Chondrocyte (in vitro differentiated cells): ENCODE results near the gene ATP1B3. TPM values are rescaled to one million over a fixed set of nuclear protein-coding genes. Genes with fewer than 3 reads are reported as not detected.
"Not testable (repeated sequence)": the region's sequence is repeated elsewhere in the genome, so short reads cannot be mapped to it uniquely, and the experiment has no call there.

Source experiments
- DNase-seq: peaks from one replicate; pipeline ENCODE4 v3.0.0; 2021; ENCODE audit warnings: mixed read lengths, low spot score
- H3K27ac Mint-ChIP-seq: one replicate; pipeline ENCODE4 v1.8.0; 2021; ENCODE audit warnings: mild to moderate bottlenecking, moderate library complexity, mixed read lengths; ENCODE audit not compliant: unreplicated experiment
- H3K27me3 Mint-ChIP-seq: 2 replicates; pipeline ENCODE4 v1.8.0; 2021; ENCODE audit warnings: low read depth, mixed read lengths
- H3K36me3 Mint-ChIP-seq: 2 replicates; pipeline ENCODE4 v1.8.0; 2021; ENCODE audit warnings: low read depth, mixed read lengths
- H3K4me1 Mint-ChIP-seq: 2 replicates; pipeline ENCODE4 v1.8.0; 2021; ENCODE audit warnings: low read depth, mild to moderate bottlenecking, mixed read lengths
- H3K4me3 Mint-ChIP-seq: one replicate; pipeline ENCODE4 v1.8.0; 2021; ENCODE audit warnings: mild to moderate bottlenecking, moderate library complexity, mixed read lengths; ENCODE audit not compliant: unreplicated experiment
- H3K9me3 Mint-ChIP-seq: 2 replicates; pipeline ENCODE4 v1.8.0; 2021; ENCODE audit warnings: low read depth, mixed read lengths
- total RNA-seq: library from RNA; stranded (reverse); gene quantifications from 3 replicates; pipeline ENCODE4 v1.2.1, GENCODE V29; 2021
- TF ChIP-seq, protein P1 (sequence below): fragments of 200-600 bp; sonication (generic); IDR thresholded peaks from 2 replicates; pipeline ENCODE4 v1.5.0; 2021; ENCODE audit warnings: antibody characterized with exemption, mild to moderate bottlenecking, moderate library complexity

Gene ATP1B3
- total RNA-seq, 1 donor from 2014 or later = 165 TPM

DNA sequence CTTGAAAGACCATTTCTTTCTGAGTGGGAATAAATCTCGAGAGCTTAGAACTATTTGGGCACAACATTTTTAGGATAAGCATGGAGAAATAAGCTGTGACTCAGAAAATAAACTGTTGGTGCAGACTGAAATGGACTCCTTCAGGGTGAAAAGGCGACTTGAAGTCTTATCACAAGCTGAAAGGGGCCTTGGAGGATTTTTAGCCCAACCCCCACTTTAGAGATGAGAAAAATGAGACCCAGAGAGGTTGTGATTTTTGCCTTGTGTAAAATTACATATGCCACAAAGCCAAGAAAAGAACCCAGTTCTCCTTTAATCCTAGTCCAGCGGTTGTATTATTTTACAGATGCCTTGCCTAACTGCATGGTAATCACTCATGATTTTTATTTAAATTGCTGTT, 1.5 kb downstream of the ATP1B3 start:
- no peak for DNase-seq
- Mint-ChIP-seq H3K27ac (peak overlapping the region; percentile 91), H3K9me3 (no peaks in the 10 kb centered on the region), H3K27me3 (no peaks in the 10 kb centered on the region), H3K4me3 (peak overlapping the region; percentile 84), H3K4me1 (peaks cover 45% of the 10 kb centered on the region), H3K36me3 (peaks cover under 1% of the 10 kb centered on the region)
- TF ChIP-seq, protein P1, sequence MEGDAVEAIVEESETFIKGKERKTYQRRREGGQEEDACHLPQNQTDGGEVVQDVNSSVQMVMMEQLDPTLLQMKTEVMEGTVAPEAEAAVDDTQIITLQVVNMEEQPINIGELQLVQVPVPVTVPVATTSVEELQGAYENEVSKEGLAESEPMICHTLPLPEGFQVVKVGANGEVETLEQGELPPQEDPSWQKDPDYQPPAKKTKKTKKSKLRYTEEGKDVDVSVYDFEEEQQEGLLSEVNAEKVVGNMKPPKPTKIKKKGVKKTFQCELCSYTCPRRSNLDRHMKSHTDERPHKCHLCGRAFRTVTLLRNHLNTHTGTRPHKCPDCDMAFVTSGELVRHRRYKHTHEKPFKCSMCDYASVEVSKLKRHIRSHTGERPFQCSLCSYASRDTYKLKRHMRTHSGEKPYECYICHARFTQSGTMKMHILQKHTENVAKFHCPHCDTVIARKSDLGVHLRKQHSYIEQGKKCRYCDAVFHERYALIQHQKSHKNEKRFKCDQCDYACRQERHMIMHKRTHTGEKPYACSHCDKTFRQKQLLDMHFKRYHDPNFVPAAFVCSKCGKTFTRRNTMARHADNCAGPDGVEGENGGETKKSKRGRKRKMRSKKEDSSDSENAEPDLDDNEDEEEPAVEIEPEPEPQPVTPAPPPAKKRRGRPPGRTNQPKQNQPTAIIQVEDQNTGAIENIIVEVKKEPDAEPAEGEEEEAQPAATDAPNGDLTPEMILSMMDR = no peak

DNA sequence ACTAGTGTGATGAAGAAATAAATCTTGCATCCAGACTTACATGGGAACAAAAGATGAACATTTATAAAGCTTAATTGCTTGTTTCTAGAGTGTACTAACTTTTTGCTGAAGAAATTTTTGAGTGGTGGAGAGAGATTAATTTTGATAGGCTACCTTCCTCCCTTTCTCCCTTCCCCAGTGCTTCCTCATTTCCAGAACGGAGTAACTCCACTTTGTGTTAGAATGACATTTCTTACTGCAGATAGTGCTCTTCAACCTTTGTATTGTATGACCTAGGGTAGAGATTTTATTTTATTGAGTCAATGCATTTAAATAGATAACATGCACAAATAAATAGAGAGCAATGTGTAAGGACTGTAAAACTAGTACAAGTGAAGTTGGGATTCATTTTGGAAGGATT, 1.9 kb downstream of the ATP1B3 start:
- peak overlapping the region; percentile 91 for H3K27ac Mint-ChIP-seq
- peaks cover 2% of the 10 kb centered on the region for H3K36me3 Mint-ChIP-seq
- H3K27me3 Mint-ChIP-seq = no peaks in the 10 kb centered on the region
- H3K9me3 Mint-ChIP-seq = no peaks in the 10 kb centered on the region
- peak overlapping the region; percentile 84 for H3K4me3 Mint-ChIP-seq
- peaks cover 45% of the 10 kb centered on the region for H3K4me1 Mint-ChIP-seq
- TF ChIP-seq, protein P1 = no peak
- no peak for DNase-seq

DNA sequence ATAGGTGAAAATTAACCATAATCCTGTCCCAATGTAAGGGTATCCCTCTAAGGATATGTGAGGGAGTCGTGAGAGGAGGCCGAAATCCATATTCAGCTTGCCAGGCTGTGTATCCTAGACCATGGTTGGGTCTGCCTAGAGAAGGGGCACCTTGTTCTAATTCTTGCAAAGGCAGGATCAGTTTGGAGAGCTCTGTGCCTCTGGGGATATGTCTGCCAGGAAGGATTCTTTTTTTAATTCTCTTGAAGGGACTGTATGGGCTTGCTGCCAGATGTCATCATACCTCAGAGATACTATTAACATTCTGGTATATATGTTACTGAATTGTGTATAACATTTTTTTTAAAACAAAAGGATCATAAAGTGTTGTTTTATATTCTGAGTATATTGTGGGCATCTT, 2.4 kb downstream of the ATP1B3 start:
- TF ChIP-seq, protein P1 = no peak
- Mint-ChIP-seq H3K4me1 (peaks cover 45% of the 10 kb centered on the region), H3K27me3 (no peaks in the 10 kb centered on the region), H3K36me3 (peaks cover 2% of the 10 kb centered on the region), H3K4me3 (peak overlapping the region; percentile 84), H3K27ac (peak overlapping the region; percentile 91), H3K9me3 (no peaks in the 10 kb centered on the region)
- DNase-seq = no peak

DNA sequence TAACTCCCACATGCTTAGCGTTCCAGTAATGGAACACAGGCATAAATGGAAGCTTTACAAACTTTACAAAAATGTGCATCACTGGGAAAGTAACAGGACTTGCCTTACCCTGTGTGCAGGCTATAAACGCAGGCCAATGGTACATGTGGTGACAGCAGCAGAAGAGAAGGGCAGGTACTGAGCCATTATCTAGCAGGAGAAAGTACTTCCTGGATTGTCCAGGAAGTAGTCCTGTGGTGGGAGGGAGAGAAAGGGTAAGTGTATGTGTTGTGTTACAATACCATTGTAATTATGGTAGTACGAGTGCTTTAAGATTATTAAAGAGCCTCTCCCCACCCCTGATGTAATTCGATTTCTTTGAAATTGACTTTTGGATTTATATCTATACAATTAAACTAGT, 5.3 kb downstream of the ATP1B3 start:
- Mint-ChIP-seq H3K9me3 (no peaks in the 10 kb centered on the region), H3K36me3 (peaks cover 2% of the 10 kb centered on the region), H3K4me1 (peaks cover 38% of the 10 kb centered on the region), H3K4me3 (no peak overlapping the region), H3K27ac (no peak overlapping the region), H3K27me3 (no peaks in the 10 kb centered on the region)
- TF ChIP-seq, protein P1 = no peak
- DNase-seq = no peak

DNA sequence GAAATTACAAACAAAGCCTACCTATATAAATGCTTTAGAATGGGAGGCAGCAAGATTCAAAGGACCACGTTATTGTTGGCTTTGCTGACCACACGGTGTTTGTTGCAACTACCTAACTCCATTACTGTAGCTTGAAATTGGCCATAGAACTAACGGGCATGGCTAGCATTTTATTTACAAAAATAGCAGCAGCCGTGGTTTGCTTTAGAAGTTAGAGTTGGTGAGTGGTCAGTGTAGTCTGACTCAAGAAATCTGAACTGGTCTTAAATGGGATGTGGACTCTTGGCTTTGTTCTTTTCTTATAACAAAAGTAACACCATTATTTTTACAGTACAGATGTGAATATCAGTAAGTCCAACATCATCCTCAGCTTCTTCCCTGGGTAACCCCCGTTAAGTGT, 10.6 kb downstream of the ATP1B3 start:
- no peaks in the 10 kb centered on the region for H3K9me3 Mint-ChIP-seq
- peaks cover 2% of the 10 kb centered on the region for H3K36me3 Mint-ChIP-seq
- no peaks in the 10 kb centered on the region for H3K27me3 Mint-ChIP-seq
- H3K4me1 Mint-ChIP-seq = peaks cover 13% of the 10 kb centered on the region
- no peak for DNase-seq
- TF ChIP-seq, protein P1 = no peak
- no peak overlapping the region for H3K4me3 Mint-ChIP-seq
- no peak overlapping the region for H3K27ac Mint-ChIP-seq

DNA sequence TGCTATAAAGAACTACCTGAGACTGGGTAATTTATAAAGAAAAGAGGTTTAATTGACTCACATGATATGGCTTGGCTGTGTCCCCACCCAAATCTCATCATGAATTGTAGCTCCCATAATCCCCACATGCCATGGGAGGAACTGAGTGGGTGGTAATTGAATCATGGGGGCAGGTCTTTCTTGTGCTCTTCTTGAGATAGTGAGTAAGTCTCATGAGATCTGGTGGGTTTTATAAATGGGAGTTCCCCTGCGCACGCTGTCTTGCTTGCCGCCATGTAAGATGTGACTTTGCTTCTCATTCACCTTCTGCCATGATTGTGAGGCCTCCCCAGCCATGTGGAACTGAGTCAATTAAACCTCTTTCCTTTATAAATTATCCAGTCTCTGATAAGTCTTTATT, 12.1 kb downstream of the ATP1B3 start:
- H3K4me3 Mint-ChIP-seq, H3K27me3 Mint-ChIP-seq, DNase-seq, H3K9me3 Mint-ChIP-seq, H3K36me3 Mint-ChIP-seq, H3K27ac Mint-ChIP-seq: not testable (repeated sequence)
- H3K4me1 Mint-ChIP-seq = peaks cover 18% of the 10 kb centered on the region
